K562 (cell line): Measurements from ENCODE around the gene SERPINB5. TPM values are rescaled to one million over a fixed set of nuclear protein-coding genes. Genes with fewer than 3 reads are reported as not detected.

Experiments used
- ATAC-seq: fragments of 200-7000 bp; cut with Tn5 transposase; 3 replicates; pipeline ENCODE4 v1.9.1; 2020; ENCODE audit warnings: moderate library complexity
- BruUV-seq: library from RNA; stranded (reverse); fragments of 400-500 nt; replicated peaks from 2 replicates; lab custom pipeline; 2021; lab: Mats Ljungman, UMichigan
- CTCF ChIA-PET: fragments of 300-600 bp; formaldehyde crosslinking; extraction: SDS; loops from one replicate; lab custom pipeline; 2021; ENCODE audit warnings: low intra/inter-chr PET ratio; lab: Yijun Ruan, JAX
- POLR2A ChIA-PET: fragments of 300-600, 350-650 bp; sonication (Branson Sonifier 250); formaldehyde crosslinking; extraction: SDS; loops from one replicate; lab custom pipeline; 2021; ENCODE audit warnings: antibody characterized with exemption, inconsistent platforms; lab: Yijun Ruan, JAX
- DNase-seq, 4 experiments: peaks; one replicate each; pipeline versions ENCODE4 v3.0.0 to v3.0.0-alpha.2; 2011 to 2018; ENCODE audit warnings: low spot score in 3 of 4, mixed read lengths in 3 of 4; ENCODE audit errors: extremely low read depth in 1 of 4
- FAIRE-seq: peaks from 2 replicates; lab custom pipeline; 2011; peaks lifted over from hg19 to GRCh38; lab: Jason Lieb, UNC
- H2AFZ ChIP-seq: 2 replicates; pipeline ENCODE4 v1.6.0; 2011; ENCODE audit warnings: low read depth, low read length, control low read depth, inconsistent platforms
- H3K27ac ChIP-seq: fragments of 200-600 bp; 3 replicates; pipeline ENCODE4 v1.8.0; 2011; ENCODE audit warnings: low read depth, mild to moderate bottlenecking, control low read depth, inconsistent platforms, low read length, moderate library complexity, mixed read lengths; ENCODE audit errors: extremely low read depth
- H3K27me3 ChIP-seq, 2 experiments: fragments of 300-600 bp in 1 of 2; 2 replicates in 1 of 2; 3 replicates in 1 of 2; pipeline versions ENCODE4 v1.6.0 to v1.8.0; 2011; ENCODE audit warnings: inconsistent platforms in 2 of 2, low read length in 2 of 2, mild to moderate bottlenecking in 1 of 2, mixed read lengths in 1 of 2, moderate library complexity in 1 of 2; ENCODE audit not compliant: control insufficient read depth in 2 of 2, insufficient read depth in 2 of 2
- H3K36me3 ChIP-seq: fragments of 300-600 bp; 3 replicates; pipeline ENCODE4 v1.8.0; 2011; ENCODE audit warnings: mild to moderate bottlenecking, low read length, inconsistent platforms; ENCODE audit not compliant: control insufficient read depth, insufficient read depth
- H3K4me1 ChIP-seq, 2 experiments: fragments of 200-600 bp in 1 of 2; replicated peaks in 1 of 2; 2 replicates in 1 of 2; 3 replicates in 1 of 2; pipeline versions ENCODE4 v1.5.1 to v1.8.0; 2011; ENCODE audit warnings: inconsistent platforms in 2 of 2, low read length in 2 of 2, mild to moderate bottlenecking in 1 of 2, mixed read lengths in 1 of 2, moderate library complexity in 1 of 2; ENCODE audit not compliant: control insufficient read depth in 2 of 2, insufficient read depth in 2 of 2
- H3K4me2 ChIP-seq: 2 replicates; pipeline ENCODE4 v1.6.1; 2011; ENCODE audit warnings: low read length, control low read depth, inconsistent platforms, mixed read lengths; ENCODE audit not compliant: insufficient read depth
- H3K4me3 ChIP-seq: fragments of 200-600 bp; sonication (generic), shearing (Covaris generic); 2 replicates; pipeline ENCODE4 v1.5.1; 2016; ENCODE audit warnings: control low read depth, inconsistent platforms
- H3K79me2 ChIP-seq: fragments of 200-600 bp; 3 replicates; pipeline ENCODE4 v1.8.0; 2011; ENCODE audit warnings: low read length, inconsistent platforms; ENCODE audit not compliant: control insufficient read depth, insufficient read depth
- H3K9ac ChIP-seq, 2 experiments: 2 replicates each; pipeline versions ENCODE4 v1.6.0 to v1.6.1; 2011; ENCODE audit warnings: low read depth in 2 of 2, low read length in 2 of 2, control low read depth in 1 of 2, inconsistent platforms in 1 of 2, mild to moderate bottlenecking in 1 of 2, mixed read lengths in 1 of 2; ENCODE audit not compliant: insufficient read depth in 1 of 2
- H3K9me1 ChIP-seq: one replicate; pipeline ENCODE4 v1.6.0; 2011; ENCODE audit warnings: inconsistent platforms, mild to moderate bottlenecking, low read length, moderate library complexity; ENCODE audit not compliant: control insufficient read depth, insufficient read depth
- H3K9me3 ChIP-seq: replicated peaks from 2 replicates; pipeline ENCODE4 v1.5.1; 2011; ENCODE audit warnings: low read depth, low read length, inconsistent platforms; ENCODE audit not compliant: control insufficient read depth, insufficient read depth
- H4K20me1 ChIP-seq: replicated peaks from 2 replicates; pipeline ENCODE4 v1.6.1; 2011; ENCODE audit warnings: low read length, inconsistent platforms, mixed read lengths; ENCODE audit not compliant: control insufficient read depth, insufficient read depth
- BCL6 ChIP-seq: fragments of 250-450 bp; sonication (Bioruptor Pico); IDR thresholded peaks from 2 replicates; pipeline ENCODE4 v1.4.0; 2020
- CBFA2T2 ChIP-seq: fragments of 450-650 bp; conservative IDR thresholded peaks from 2 replicates; pipeline ENCODE4 v1.6.1; 2017; ENCODE audit warnings: mild to moderate bottlenecking
- GABPB1 ChIP-seq: sonication (generic); formaldehyde crosslinking; IDR thresholded peaks from 2 replicates; pipeline ENCODE4 v1.8.0; 2022; ENCODE audit warnings: mild to moderate bottlenecking, missing genetic modification reagents
- HIVEP1 ChIP-seq: fragments of 250-450 bp; sonication (Bioruptor Pico); IDR thresholded peaks from 2 replicates; pipeline ENCODE4 v1.4.0; 2020; ENCODE audit warnings: mild to moderate bottlenecking
- PYGO2 ChIP-seq: fragments of 450-650 bp; IDR thresholded peaks from 2 replicates; pipeline ENCODE4 v1.6.1; 2016; ENCODE audit warnings: mild to moderate bottlenecking, missing genetic modification characterization, moderate library complexity, missing compliant biosample characterization
- WGBS: fragments of 100-300 bp; shearing (Covaris generic); methylation state at CpG from one replicate; pipeline ENCODE4 v1.1.6; 2016; ENCODE audit warnings: low coverage, mixed read lengths; ENCODE audit not compliant: insufficient coverage; ENCODE audit errors: missing lambda C conversion rate; 5-methylcytosine and 5-hydroxymethylcytosine counted together
- in situ Hi-C: fragments of 300-500 bp; cut with MboI; formaldehyde crosslinking; loops from 4 replicates; pipeline ENCODE4 v1.15.0; 2018; ENCODE audit warnings: inconsistent platforms, mixed read lengths
- intact Hi-C: fragments of 100-400 bp; cut with micrococcal nuclease; formaldehyde crosslinking; loops from 2 replicates; pipeline ENCODE4 v1.14.2; 2022
- polyA plus RNA-seq, 8 experiments: library from polyadenylated mRNA; depleted of rRNA in 4 of 8; stranded (reverse) in 5 of 8; unstranded in 3 of 8; fragments of >200 nt; fragmentation: Nextera tagmentation in 2 of 8; fragmentation: Illumina TruSeq in 1 of 8; extraction: Ambion mirVana in 2 of 8; extraction: Trizol in 1 of 8; gene quantifications; 2 replicates each; pipeline versions ENCODE4 v1.2.1 to v1.2.3, GENCODE V29; 2011 to 2014; ENCODE audit warnings: inconsistent platforms in 1 of 8, missing spikeins in 1 of 8
- total RNA-seq, 7 experiments: library from RNA; depleted of rRNA in 6 of 7; stranded (reverse); fragments of >200 nt in 6 of 7; fragmentation: Illumina TruSeq in 2 of 7; extraction: Trizol in 2 of 7; gene quantifications; 2 replicates each; pipeline versions ENCODE4 v1.2.1 to v1.2.3, GENCODE V29; 2011 to 2021; ENCODE audit warnings: low replicate concordance in 1 of 7
- TF ChIP-seq, protein P1 (sequence below): fragments of 450-650 bp; IDR thresholded peaks from 2 replicates; pipeline ENCODE4 v1.6.1; 2016

Gene SERPINB5
- total and polyA plus RNA-seq, 9 of the 15 experiments (the other 6 are each of a cell fraction or from before 2014, with no cell fraction given) = 0.05 to 1.4 (median 0.49) TPM; not detected in 1

DNA sequence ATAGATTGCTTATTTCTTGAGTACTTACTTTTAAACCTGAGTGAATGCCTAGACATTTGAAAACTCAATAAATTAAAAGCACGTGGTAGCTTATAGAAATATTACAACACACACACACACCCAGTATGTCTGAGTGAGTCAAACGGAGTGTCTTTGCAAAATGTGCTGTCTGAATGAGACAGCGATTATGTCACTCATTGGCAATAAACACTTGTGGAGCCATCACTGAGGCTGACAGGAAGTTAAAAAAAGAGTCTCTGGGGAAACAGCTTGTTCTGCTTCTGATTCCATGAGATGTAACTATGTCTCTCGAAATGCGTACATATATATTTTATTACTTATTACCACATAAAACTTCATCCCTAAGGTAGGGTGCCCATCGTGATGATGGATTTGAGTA lies 32.2 kb upstream of the SERPINB5 start (continued):
- TF ChIP-seq, protein P1, sequence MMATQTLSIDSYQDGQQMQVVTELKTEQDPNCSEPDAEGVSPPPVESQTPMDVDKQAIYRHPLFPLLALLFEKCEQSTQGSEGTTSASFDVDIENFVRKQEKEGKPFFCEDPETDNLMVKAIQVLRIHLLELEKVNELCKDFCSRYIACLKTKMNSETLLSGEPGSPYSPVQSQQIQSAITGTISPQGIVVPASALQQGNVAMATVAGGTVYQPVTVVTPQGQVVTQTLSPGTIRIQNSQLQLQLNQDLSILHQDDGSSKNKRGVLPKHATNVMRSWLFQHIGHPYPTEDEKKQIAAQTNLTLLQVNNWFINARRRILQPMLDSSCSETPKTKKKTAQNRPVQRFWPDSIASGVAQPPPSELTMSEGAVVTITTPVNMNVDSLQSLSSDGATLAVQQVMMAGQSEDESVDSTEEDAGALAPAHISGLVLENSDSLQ = peak; percentile 48; the same call in 1 of the 2 replicates

DNA sequence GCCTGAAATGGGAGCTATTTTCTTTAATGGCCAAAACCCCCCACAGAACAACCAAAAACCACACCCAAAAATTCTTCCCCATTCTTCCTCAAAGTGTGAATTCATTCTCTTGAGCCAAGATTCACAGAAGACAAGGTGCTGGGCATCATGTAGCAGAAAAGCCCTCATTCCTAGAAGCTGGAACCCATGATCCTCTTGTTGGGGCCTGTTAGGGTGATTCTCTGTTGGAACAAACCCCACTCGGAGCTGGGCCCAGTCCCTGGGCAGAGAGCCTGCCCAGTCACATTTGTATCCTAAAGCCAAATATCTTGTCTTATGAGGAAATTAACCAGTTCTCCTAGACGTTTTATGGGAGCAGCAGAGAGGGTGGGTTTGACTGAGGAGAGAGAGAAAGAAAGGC lies 31.7 kb upstream of the SERPINB5 start:
- no peaks in the 10 kb centered on the region for H3K9me1 ChIP-seq
- ATAC-seq (no peak), FAIRE-seq (no peak), DNase-seq (no peak)
- no peak overlapping the region for H3K4me2 ChIP-seq
- no peaks in the 10 kb centered on the region for H3K79me2 ChIP-seq
- ChIA-PET CTCF (no interaction called here), POLR2A (no interaction called here)
- H3K27ac ChIP-seq = no peak overlapping the region
- in situ Hi-C loops (no loop called here), intact Hi-C loops (no loop called here)
- H3K36me3 ChIP-seq = no peaks in the 10 kb centered on the region
- 17% methylated on average over 2 of the region's 2 CpGs for WGBS
- no peak overlapping the region for H3K9ac ChIP-seq
- H3K4me1 ChIP-seq = no peaks in the 10 kb centered on the region
- peaks cover 0 to 4% of the 10 kb centered on the region in 2 experiments; a peak in 1 of 5 replicates for H3K27me3 ChIP-seq
- TF ChIP-seq CBFA2T2 (no peak), BCL6 (CRISPR knock-in tag) (no peak), GABPB1 (CRISPR knock-in tag) (no peak), PYGO2 (no peak), HIVEP1 (CRISPR knock-in tag) (no peak)
- H2AFZ ChIP-seq = 0 out of 2 replicates have a peak overlapping the region, but pooled peaks have one; percentile 9
- H3K4me3 ChIP-seq = no peak overlapping the region
- no peaks in the 10 kb centered on the region for H4K20me1 ChIP-seq
- no peaks in the 10 kb centered on the region for H3K9me3 ChIP-seq
- no TSS peak for BruUV-seq
